WTC11 (cell line): Measurements from ENCODE around the gene HDLBP.

Experiments
- GRHL2 ChIP-seq: fragments of 250-450 bp; sonication (Bioruptor Pico); IDR thresholded peaks from 2 replicates; pipeline ENCODE4 v1.8.0; 2022; ENCODE audit warnings: mild to moderate bottlenecking, moderate library complexity; ENCODE audit not compliant: insufficient replicate concordance, severe bottlenecking
- MXD4 ChIP-seq: fragments of 250-450 bp; sonication (Bioruptor Pico); IDR thresholded peaks from 2 replicates; pipeline ENCODE4 v1.8.0; 2021; ENCODE audit warnings: mild to moderate bottlenecking, moderate library complexity, borderline replicate concordance
- SMAD3 ChIP-seq: sonication (generic); formaldehyde crosslinking; IDR thresholded peaks from 2 replicates; pipeline ENCODE4 v1.8.0; 2022; ENCODE audit warnings: missing genetic modification reagents, mild to moderate bottlenecking, borderline replicate concordance
- TF ChIP-seq, protein P1 (sequence below): sonication (generic); formaldehyde crosslinking; IDR thresholded peaks from 2 replicates; pipeline ENCODE4 v1.8.0; 2022; ENCODE audit warnings: mild to moderate bottlenecking, missing genetic modification reagents
- TF ChIP-seq, protein P2 (sequence below): fragments of 200-600 bp; IDR thresholded peaks from 2 replicates; pipeline ENCODE4 v1.8.0; 2022; ENCODE audit warnings: antibody characterized with exemption
- TF ChIP-seq, protein P3 (sequence below): sonication (generic); formaldehyde crosslinking; IDR thresholded peaks from 2 replicates; pipeline ENCODE4 v1.8.0; 2023; ENCODE audit warnings: missing genetic modification reagents, mild to moderate bottlenecking, borderline replicate concordance

DNA sequence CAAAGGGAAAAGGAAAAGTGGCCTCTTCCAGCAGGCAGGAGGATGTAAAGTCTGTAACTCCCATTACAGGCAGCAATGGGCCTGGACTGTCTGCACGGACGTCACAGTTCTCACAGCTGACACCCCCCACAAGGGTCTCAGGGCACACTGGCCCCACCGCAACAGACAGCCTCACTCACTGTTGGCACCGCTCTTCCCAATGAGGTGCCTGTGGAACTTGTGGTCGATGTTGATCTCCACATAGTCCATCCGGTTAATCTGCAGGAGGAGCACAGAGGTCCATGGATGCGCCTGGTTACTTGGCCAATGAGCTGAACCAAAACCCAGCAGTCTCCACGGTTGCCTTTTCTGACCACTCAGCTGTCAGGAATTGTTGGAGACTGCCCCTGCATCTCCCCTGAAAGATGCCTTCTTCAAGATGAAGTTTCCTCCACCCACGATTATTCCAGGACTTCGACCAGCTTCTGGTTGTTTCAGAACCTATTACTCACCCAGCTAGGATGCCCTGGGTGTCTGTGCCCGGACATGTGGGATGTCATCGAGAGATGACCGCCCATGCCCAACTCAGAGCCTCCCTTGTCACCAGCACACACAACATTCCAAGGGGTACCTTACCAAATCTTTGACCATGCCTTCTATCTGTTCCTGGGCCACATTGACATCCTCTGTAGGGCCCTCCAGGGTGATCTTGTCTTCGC lies 62.5 kb downstream of the HDLBP start:
- TF ChIP-seq, protein P1, sequence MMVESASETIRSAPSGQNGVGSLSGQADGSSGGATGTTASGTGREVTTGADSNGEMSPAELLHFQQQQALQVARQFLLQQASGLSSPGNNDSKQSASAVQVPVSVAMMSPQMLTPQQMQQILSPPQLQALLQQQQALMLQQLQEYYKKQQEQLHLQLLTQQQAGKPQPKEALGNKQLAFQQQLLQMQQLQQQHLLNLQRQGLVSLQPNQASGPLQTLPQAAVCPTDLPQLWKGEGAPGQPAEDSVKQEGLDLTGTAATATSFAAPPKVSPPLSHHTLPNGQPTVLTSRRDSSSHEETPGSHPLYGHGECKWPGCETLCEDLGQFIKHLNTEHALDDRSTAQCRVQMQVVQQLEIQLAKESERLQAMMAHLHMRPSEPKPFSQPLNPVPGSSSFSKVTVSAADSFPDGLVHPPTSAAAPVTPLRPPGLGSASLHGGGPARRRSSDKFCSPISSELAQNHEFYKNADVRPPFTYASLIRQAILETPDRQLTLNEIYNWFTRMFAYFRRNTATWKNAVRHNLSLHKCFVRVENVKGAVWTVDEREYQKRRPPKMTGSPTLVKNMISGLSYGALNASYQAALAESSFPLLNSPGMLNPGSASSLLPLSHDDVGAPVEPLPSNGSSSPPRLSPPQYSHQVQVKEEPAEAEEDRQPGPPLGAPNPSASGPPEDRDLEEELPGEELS, result no peak
- TF ChIP-seq, protein P2, sequence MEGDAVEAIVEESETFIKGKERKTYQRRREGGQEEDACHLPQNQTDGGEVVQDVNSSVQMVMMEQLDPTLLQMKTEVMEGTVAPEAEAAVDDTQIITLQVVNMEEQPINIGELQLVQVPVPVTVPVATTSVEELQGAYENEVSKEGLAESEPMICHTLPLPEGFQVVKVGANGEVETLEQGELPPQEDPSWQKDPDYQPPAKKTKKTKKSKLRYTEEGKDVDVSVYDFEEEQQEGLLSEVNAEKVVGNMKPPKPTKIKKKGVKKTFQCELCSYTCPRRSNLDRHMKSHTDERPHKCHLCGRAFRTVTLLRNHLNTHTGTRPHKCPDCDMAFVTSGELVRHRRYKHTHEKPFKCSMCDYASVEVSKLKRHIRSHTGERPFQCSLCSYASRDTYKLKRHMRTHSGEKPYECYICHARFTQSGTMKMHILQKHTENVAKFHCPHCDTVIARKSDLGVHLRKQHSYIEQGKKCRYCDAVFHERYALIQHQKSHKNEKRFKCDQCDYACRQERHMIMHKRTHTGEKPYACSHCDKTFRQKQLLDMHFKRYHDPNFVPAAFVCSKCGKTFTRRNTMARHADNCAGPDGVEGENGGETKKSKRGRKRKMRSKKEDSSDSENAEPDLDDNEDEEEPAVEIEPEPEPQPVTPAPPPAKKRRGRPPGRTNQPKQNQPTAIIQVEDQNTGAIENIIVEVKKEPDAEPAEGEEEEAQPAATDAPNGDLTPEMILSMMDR, result no peak
- TF ChIP-seq MXD4 (no peak), GRHL2 (CRISPR knock-in tag) (no peak), SMAD3 (no peak)
- TF ChIP-seq, protein P3, sequence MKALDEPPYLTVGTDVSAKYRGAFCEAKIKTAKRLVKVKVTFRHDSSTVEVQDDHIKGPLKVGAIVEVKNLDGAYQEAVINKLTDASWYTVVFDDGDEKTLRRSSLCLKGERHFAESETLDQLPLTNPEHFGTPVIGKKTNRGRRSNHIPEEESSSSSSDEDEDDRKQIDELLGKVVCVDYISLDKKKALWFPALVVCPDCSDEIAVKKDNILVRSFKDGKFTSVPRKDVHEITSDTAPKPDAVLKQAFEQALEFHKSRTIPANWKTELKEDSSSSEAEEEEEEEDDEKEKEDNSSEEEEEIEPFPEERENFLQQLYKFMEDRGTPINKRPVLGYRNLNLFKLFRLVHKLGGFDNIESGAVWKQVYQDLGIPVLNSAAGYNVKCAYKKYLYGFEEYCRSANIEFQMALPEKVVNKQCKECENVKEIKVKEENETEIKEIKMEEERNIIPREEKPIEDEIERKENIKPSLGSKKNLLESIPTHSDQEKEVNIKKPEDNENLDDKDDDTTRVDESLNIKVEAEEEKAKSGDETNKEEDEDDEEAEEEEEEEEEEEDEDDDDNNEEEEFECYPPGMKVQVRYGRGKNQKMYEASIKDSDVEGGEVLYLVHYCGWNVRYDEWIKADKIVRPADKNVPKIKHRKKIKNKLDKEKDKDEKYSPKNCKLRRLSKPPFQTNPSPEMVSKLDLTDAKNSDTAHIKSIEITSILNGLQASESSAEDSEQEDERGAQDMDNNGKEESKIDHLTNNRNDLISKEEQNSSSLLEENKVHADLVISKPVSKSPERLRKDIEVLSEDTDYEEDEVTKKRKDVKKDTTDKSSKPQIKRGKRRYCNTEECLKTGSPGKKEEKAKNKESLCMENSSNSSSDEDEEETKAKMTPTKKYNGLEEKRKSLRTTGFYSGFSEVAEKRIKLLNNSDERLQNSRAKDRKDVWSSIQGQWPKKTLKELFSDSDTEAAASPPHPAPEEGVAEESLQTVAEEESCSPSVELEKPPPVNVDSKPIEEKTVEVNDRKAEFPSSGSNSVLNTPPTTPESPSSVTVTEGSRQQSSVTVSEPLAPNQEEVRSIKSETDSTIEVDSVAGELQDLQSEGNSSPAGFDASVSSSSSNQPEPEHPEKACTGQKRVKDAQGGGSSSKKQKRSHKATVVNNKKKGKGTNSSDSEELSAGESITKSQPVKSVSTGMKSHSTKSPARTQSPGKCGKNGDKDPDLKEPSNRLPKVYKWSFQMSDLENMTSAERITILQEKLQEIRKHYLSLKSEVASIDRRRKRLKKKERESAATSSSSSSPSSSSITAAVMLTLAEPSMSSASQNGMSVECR, result no peak
